OCI-LY1 (cell line): Measurements from ENCODE around the gene MAPK10.

ENCODE experiments used
- CTCF ChIP-seq: fragments of 200-600 bp; sonication (generic), shearing (Covaris generic); IDR thresholded peaks from 2 replicates; pipeline ENCODE4 v1.5.1; 2017; ENCODE audit warnings: mild to moderate bottlenecking, antibody characterized with exemption, low read length, moderate library complexity, mixed read lengths
- EZH2 ChIP-seq: fragments of 200-600 bp; sonication (generic), shearing (Covaris generic); IDR thresholded peaks from 2 replicates; pipeline ENCODE4 v1.8.0; 2017; ENCODE audit warnings: borderline replicate concordance, mixed run types, mild to moderate bottlenecking, antibody characterized with exemption, low read length, moderate library complexity, mixed read lengths

DNA sequence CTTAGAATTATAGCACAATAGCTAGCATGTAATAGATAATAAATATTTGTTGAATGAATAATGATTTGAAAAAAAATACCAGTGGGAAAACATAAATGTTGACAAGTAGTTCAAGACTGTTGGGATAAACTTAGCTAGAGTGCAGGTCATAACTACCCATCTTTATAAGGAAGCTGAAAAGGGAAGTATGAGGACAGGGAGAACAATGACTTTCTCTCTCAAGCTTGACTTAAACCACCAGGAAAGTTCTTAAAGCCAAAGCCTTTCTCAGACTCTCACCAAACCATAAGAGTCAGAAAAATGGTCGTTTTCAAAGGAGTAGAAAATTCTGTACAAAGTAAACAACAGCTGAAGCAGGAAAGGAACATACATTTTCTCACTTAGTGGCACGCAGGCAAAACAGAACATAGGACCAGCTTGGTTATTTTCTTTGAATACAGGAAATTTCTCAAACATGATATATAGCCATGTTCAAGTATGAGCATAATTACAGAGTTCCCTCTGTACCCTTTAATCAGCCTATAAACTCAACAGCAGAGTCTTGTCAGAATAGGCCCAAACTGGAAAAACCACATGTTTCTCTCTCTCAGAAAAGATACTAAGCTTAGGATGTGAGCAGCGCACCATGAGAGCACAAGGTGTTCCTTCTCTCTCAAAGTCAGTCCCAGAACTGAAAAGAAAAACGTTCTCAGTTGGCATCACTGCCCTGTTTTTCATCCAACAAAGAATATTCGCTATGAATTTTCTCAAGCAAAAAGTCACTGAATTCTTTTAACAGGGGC, 28.7 kb downstream of the MAPK10 start:
- TF ChIP-seq CTCF, result no peak
- TF ChIP-seq EZH2, result no peak
